Activated CD8-positive, alpha-beta memory T cell treated with anti-CD3 and anti-CD28 coated beads for 48 hours (primary cell): ENCODE results near the gene DCC.
"Not testable (repeated sequence)": the region's sequence is repeated elsewhere in the genome, so short reads cannot be mapped to it uniquely, and the experiment has no call there.

Source experiments
- DNase-seq, 3 experiments: peaks; one replicate each; pipeline ENCODE4 v3.0.0-alpha.2; 2020; ENCODE audit warnings: low read depth in 2 of 3, low spot score in 2 of 3

DCC gene

GRCh38 chr18:52345428-52345827, 5.4 kb downstream of the DCC start:
- DNase-seq: no peak

- no peak for DNase-seq
These were observed 8.2 kb downstream of the DCC start for GRCh38 chr18:52348209-52348608.

GRCh38 chr18:52349498-52349897, 9.5 kb downstream of the DCC start:
- no peak for DNase-seq

- no peak for DNase-seq
These were observed 12.9 kb downstream of the DCC start for GRCh38 chr18:52352920-52353319.

GRCh38 chr18:52353589-52353988, 13.6 kb downstream of the DCC start:
- DNase-seq: no peak

- no peak for DNase-seq
These were observed 23.9 kb downstream of the DCC start for GRCh38 chr18:52363861-52364260.

- not testable (repeated sequence) for DNase-seq
These were observed 26.9 kb downstream of the DCC start for GRCh38 chr18:52366851-52367250.

GRCh38 chr18:52367953-52368742, 28.2 kb downstream of the DCC start:
- no peak for DNase-seq

GRCh38 chr18:52370841-52371240, 30.8 kb downstream of the DCC start:
- no peak for DNase-seq

- DNase-seq: no peak
These were observed 36.1 kb downstream of the DCC start for GRCh38 chr18:52376104-52376503.

- no peak for DNase-seq
These were observed 37.1 kb downstream of the DCC start for GRCh38 chr18:52377094-52377493.

GRCh38 chr18:52386306-52386705, 46.3 kb downstream of the DCC start:
- DNase-seq: no peak

- DNase-seq: no peak
These were observed 47.2 kb downstream of the DCC start for GRCh38 chr18:52387175-52387574.

GRCh38 chr18:52391810-52392559, 52.0 kb downstream of the DCC start:
- DNase-seq: no peak

GRCh38 chr18:52394602-52395001, 54.6 kb downstream of the DCC start:
- DNase-seq: no peak

GRCh38 chr18:52395146-52395852, 55.3 kb downstream of the DCC start:
- DNase-seq: no peak

- no peak for DNase-seq
These were observed 61.2 kb downstream of the DCC start for GRCh38 chr18:52401236-52401635.

- DNase-seq: no peak
These were observed 62.8 kb downstream of the DCC start for GRCh38 chr18:52402814-52403213.

GRCh38 chr18:52403291-52404021, 63.5 kb downstream of the DCC start:
- DNase-seq: no peak

GRCh38 chr18:52408800-52409302, 68.9 kb downstream of the DCC start:
- DNase-seq: no peak

- no peak for DNase-seq
These were observed 69.7 kb downstream of the DCC start for GRCh38 chr18:52409727-52410126.
